H1 (cell line): ENCODE data around the gene CCDC51. TPM values are rescaled to one million over a fixed set of nuclear protein-coding genes. Genes with fewer than 3 reads are reported as not detected.

Experiments
- CTCF ChIA-PET: fragments of 300-600 bp; sonication (Branson Sonifier 250); formaldehyde crosslinking; loops from one replicate; lab custom pipeline; 2021; ENCODE audit not compliant: partially characterized antibody; lab: Charles Lee
- POLR2A ChIA-PET: fragments of 300-600 bp; sonication (Branson Sonifier 250); formaldehyde crosslinking; loops from one replicate; lab custom pipeline; 2021; ENCODE audit warnings: inconsistent platforms; ENCODE audit not compliant: partially characterized antibody; lab: Charles Lee
- DNase-seq, 2 experiments: peaks; one replicate each; pipeline versions ENCODE4 v3.0.0 to v3.0.0-alpha.2; 2010 to 2022; ENCODE audit warnings: low spot score in 2 of 2, low read depth in 1 of 2, mixed read lengths in 1 of 2
- FAIRE-seq: peaks from 2 replicates; lab custom pipeline; 2011; peaks lifted over from hg19 to GRCh38; lab: Jason Lieb, UNC
- H2AFZ ChIP-seq: 2 replicates; pipeline ENCODE4 v1.8.1; 2012; ENCODE audit warnings: low read length, inconsistent platforms
- H2AK5ac ChIP-seq: 2 replicates; pipeline ENCODE4 v1.6.1; 2013; ENCODE audit warnings: low read depth, low read length
- H2BK120ac ChIP-seq: replicated peaks from 2 replicates; pipeline ENCODE3; 2013; ENCODE audit warnings: low read depth, low read length, inconsistent platforms
- H2BK12ac ChIP-seq: 2 replicates; pipeline ENCODE4 v1.6.1; 2013; ENCODE audit warnings: low read depth, low read length
- H2BK15ac ChIP-seq: 2 replicates; pipeline ENCODE4 v1.6.1; 2013; ENCODE audit warnings: low read length
- H2BK20ac ChIP-seq: 2 replicates; pipeline ENCODE4 v1.6.1; 2013; ENCODE audit warnings: low read length
- H2BK5ac ChIP-seq: 2 replicates; pipeline ENCODE4 v1.6.1; 2013; ENCODE audit warnings: low read depth, low read length
- H3K14ac ChIP-seq: 2 replicates; pipeline ENCODE4 v1.6.1; 2013; ENCODE audit warnings: inconsistent platforms; ENCODE audit not compliant: insufficient read length
- H3K18ac ChIP-seq: 2 replicates; pipeline ENCODE4 v1.6.1; 2013; ENCODE audit warnings: low read length; ENCODE audit errors: extremely low read depth
- H3K23ac ChIP-seq: 2 replicates; pipeline ENCODE4 v1.6.1; 2013; ENCODE audit warnings: inconsistent platforms; ENCODE audit not compliant: insufficient read length
- H3K23me2 ChIP-seq: 2 replicates; pipeline ENCODE4 v1.6.1; 2013; ENCODE audit warnings: low read depth, low read length
- H3K27ac ChIP-seq: 2 replicates; pipeline ENCODE4 v1.6.1; 2011; ENCODE audit warnings: low read depth, low read length, inconsistent platforms
- H3K27me3 ChIP-seq, 4 experiments: replicated peaks in 1 of 4; 1 replicate in 1 of 4; 2 replicates in 3 of 4; pipeline versions ENCODE4 v1.6.1 to v1.8.1; 2011 to 2013; ENCODE audit warnings: low read length in 3 of 4, mild to moderate bottlenecking in 3 of 4, inconsistent platforms in 2 of 4, mixed read lengths in 2 of 4, moderate library complexity in 1 of 4; ENCODE audit not compliant: control insufficient read depth in 3 of 4, insufficient read depth in 3 of 4; ENCODE audit errors: extremely low read depth in 1 of 4
- H3K36me3 ChIP-seq, 4 experiments: 2 replicates each; pipeline versions ENCODE4 v1.6.1 to v1.8.1; 2011 to 2013; ENCODE audit warnings: mild to moderate bottlenecking in 4 of 4, low read length in 3 of 4, moderate library complexity in 2 of 4, control low read depth in 1 of 4, inconsistent platforms in 1 of 4; ENCODE audit not compliant: insufficient read depth in 4 of 4, control insufficient read depth in 2 of 4
- H3K4ac ChIP-seq: replicated peaks from 2 replicates; pipeline ENCODE3; 2013; ENCODE audit warnings: low read length, low read depth, mixed read lengths, inconsistent platforms; ENCODE audit not compliant: insufficient read length
- H3K4me1 ChIP-seq, 4 experiments: replicated peaks in 1 of 4; 1 replicate in 1 of 4; 2 replicates in 3 of 4; pipeline versions ENCODE4 v1.6.1 to v1.8.1; 2011 to 2013; ENCODE audit warnings: low read length in 3 of 4, inconsistent platforms in 2 of 4, mixed read lengths in 1 of 4; ENCODE audit not compliant: insufficient read depth in 4 of 4, control insufficient read depth in 3 of 4
- H3K4me2 ChIP-seq, 2 experiments: 2 replicates each; pipeline versions ENCODE4 v1.6.1 to v1.8.1; 2011 to 2013; ENCODE audit warnings: low read depth in 2 of 2, low read length in 2 of 2, control low read depth in 1 of 2, inconsistent platforms in 1 of 2, mild to moderate bottlenecking in 1 of 2; ENCODE audit not compliant: insufficient read depth in 1 of 2
- H3K4me3 ChIP-seq, 4 experiments: fragments of 200-600, 300-600 bp in 1 of 4; sonication (generic), shearing (Covaris generic), sonication (Bioruptor Twin) in 1 of 4; 2 replicates each; pipeline versions ENCODE4 v1.5.1 to v1.8.1; 2011 to 2016; ENCODE audit warnings: low read length in 4 of 4, low read depth in 3 of 4, control low read depth in 2 of 4, inconsistent platforms in 2 of 4, mild to moderate bottlenecking in 2 of 4, mixed read lengths in 1 of 4, moderate library complexity in 1 of 4; ENCODE audit not compliant: insufficient read depth in 2 of 4; ENCODE audit errors: extremely low read depth in 1 of 4
- H3K56ac ChIP-seq: replicated peaks from 2 replicates; pipeline ENCODE3; 2013; ENCODE audit warnings: low read depth, mild to moderate bottlenecking, mixed read lengths, low read length, inconsistent platforms; ENCODE audit not compliant: insufficient read length
- H3K79me1 ChIP-seq: 2 replicates; pipeline ENCODE4 v1.6.1; 2013; ENCODE audit warnings: low read depth, low read length, control low read depth
- H3K79me2 ChIP-seq, 2 experiments: 2 replicates each; pipeline versions ENCODE4 v1.6.1 to v1.8.1; 2012 to 2013; ENCODE audit warnings: low read length in 2 of 2, mild to moderate bottlenecking in 2 of 2, inconsistent platforms in 1 of 2; ENCODE audit not compliant: insufficient read depth in 2 of 2, control insufficient read depth in 1 of 2
- H3K9ac ChIP-seq, 4 experiments: replicated peaks in 1 of 4; 1 replicate in 1 of 4; 2 replicates in 3 of 4; pipeline versions ENCODE4 v1.6.1 to v1.8.1; 2011 to 2013; ENCODE audit warnings: low read depth in 3 of 4, low read length in 3 of 4, control low read depth in 2 of 4, mild to moderate bottlenecking in 2 of 4, moderate library complexity in 2 of 4, inconsistent platforms in 1 of 4; ENCODE audit errors: extremely low read depth in 1 of 4
- H3K9me3 ChIP-seq, 2 experiments: 2 replicates each; pipeline versions ENCODE4 v1.6.1 to v1.8.1; 2012 to 2013; ENCODE audit warnings: mild to moderate bottlenecking in 2 of 2, moderate library complexity in 2 of 2, control low read depth in 1 of 2, inconsistent platforms in 1 of 2, low read depth in 1 of 2, low read length in 1 of 2, mixed read lengths in 1 of 2; ENCODE audit not compliant: insufficient read depth in 2 of 2
- H4K20me1 ChIP-seq, 2 experiments: replicated peaks in 1 of 2; 2 replicates each; pipeline versions ENCODE3 to v1.8.1; 2011 to 2013; ENCODE audit warnings: inconsistent platforms in 2 of 2, low read length in 2 of 2, mild to moderate bottlenecking in 1 of 2; ENCODE audit not compliant: insufficient read depth in 2 of 2, control insufficient read depth in 1 of 2
- H4K5ac ChIP-seq: 2 replicates; pipeline ENCODE4 v1.6.1; 2013; ENCODE audit warnings: low read length, low read depth, mixed read lengths, inconsistent platforms; ENCODE audit not compliant: insufficient read length
- H4K8ac ChIP-seq: 2 replicates; pipeline ENCODE4 v1.8.0; 2013; ENCODE audit warnings: mild to moderate bottlenecking, moderate library complexity, low read length, inconsistent platforms; ENCODE audit not compliant: insufficient read depth; ENCODE audit errors: extremely low read depth
- H4K91ac ChIP-seq: replicated peaks from 2 replicates; pipeline ENCODE3; 2013; ENCODE audit warnings: low read length, mixed read lengths, inconsistent platforms; ENCODE audit not compliant: insufficient read length
- BCL11A ChIP-seq, 2 experiments: IDR thresholded peaks; one replicate each; pipeline ENCODE4 v1.6.1; 2011; ENCODE audit warnings: low read depth in 2 of 2, low read length in 2 of 2, mild to moderate bottlenecking in 2 of 2
- CEBPB ChIP-seq: IDR thresholded peaks from 2 replicates; pipeline ENCODE4 v1.6.1; 2012; ENCODE audit warnings: low read depth, low read length
- POLR2AphosphoS5 ChIP-seq: IDR thresholded peaks from 2 replicates; pipeline ENCODE4 v1.6.1; 2011; ENCODE audit warnings: low read depth, low read length
- RAD21 ChIP-seq, 2 experiments: IDR thresholded peaks in 1 of 2; conservative IDR thresholded peaks in 1 of 2; 2 replicates each; pipeline ENCODE4 v1.6.1; 2011; ENCODE audit warnings: low read depth in 2 of 2, low read length in 2 of 2, improper control_type of control experiment in 1 of 2, inconsistent platforms in 1 of 2, mild to moderate bottlenecking in 1 of 2, moderate library complexity in 1 of 2
- SAP30 ChIP-seq: fragments of 300-600 bp; sonication (generic); IDR thresholded peaks from 2 replicates; pipeline ENCODE4 v1.7.1; 2012; ENCODE audit warnings: low read length, moderate library complexity, mild to moderate bottlenecking, inconsistent platforms; ENCODE audit not compliant: insufficient read depth, insufficient replicate concordance
- SIX5 ChIP-seq: IDR thresholded peaks from 2 replicates; pipeline ENCODE4 v1.6.1; 2011; ENCODE audit warnings: mild to moderate bottlenecking, low read depth, low read length
- TEAD4 ChIP-seq: IDR thresholded peaks from 2 replicates; pipeline ENCODE4 v1.6.1; 2012; ENCODE audit warnings: low read depth, low read length, inconsistent platforms, mixed read lengths
- WGBS, 2 experiments: shearing (Covaris generic) in 1 of 2; methylation state at CpG; one replicate each; pipeline versions ENCODE4 v1.1.6 to v1.1.7; 2013 to 2015; ENCODE audit warnings: low lambda C conversion rate in 2 of 2, mixed read lengths in 2 of 2, inconsistent platforms in 1 of 2, low coverage in 1 of 2, missing lambda C conversion rate in 1 of 2; ENCODE audit not compliant: insufficient replicate concordance in 2 of 2, insufficient coverage in 1 of 2, insufficient read length in 1 of 2; ENCODE audit errors: extremely low coverage in 1 of 2, missing lambda C conversion rate in 1 of 2; 5-methylcytosine and 5-hydroxymethylcytosine counted together
- polyA plus RNA-seq, 7 experiments: library from polyadenylated mRNA; depleted of rRNA in 3 of 7; stranded (reverse) in 5 of 7; unstranded in 2 of 7; fragments of >200 nt in 5 of 7; fragments of 200-250 nt in 2 of 7; gene quantifications; 1 replicate in 5 of 7; 2 replicates in 1 of 7; 4 replicates in 1 of 7; pipeline versions ENCODE4 v1.2.1 to v1.2.3, GENCODE V29; 2011 to 2013; ENCODE audit warnings: missing spikeins in 2 of 7, mixed read lengths in 2 of 7
- total RNA-seq: library from RNA; stranded (reverse); fragmentation: NEBNext Ultra II Directional; extraction: Animal tissue kit (Norgen Biotek cat#: 25700); gene quantifications from 2 replicates; pipeline ENCODE4 v1.2.1, GENCODE V29; 2021
- TF ChIP-seq, protein P1 (sequence below), 3 experiments: IDR thresholded peaks; 1 replicate in 2 of 3; 2 replicates in 1 of 3; pipeline versions ENCODE4 v1.5.1 to v1.6.1; 2011; ENCODE audit warnings: low read length in 3 of 3, mild to moderate bottlenecking in 3 of 3, inconsistent platforms in 2 of 3, low read depth in 1 of 3, moderate library complexity in 1 of 3; ENCODE audit not compliant: insufficient read depth in 1 of 3; ENCODE audit errors: control extremely low read depth in 1 of 3
- TF ChIP-seq, protein P2 (sequence below): IDR thresholded peaks from 2 replicates; pipeline ENCODE4 v1.6.1; 2012; ENCODE audit warnings: inconsistent platforms

CCDC51 gene
- total and polyA plus RNA-seq, 2 of the 8 experiments (the other 6 are each of a cell fraction or from before 2014, with no cell fraction given), result 21.3 to 21.4 TPM

DNA sequence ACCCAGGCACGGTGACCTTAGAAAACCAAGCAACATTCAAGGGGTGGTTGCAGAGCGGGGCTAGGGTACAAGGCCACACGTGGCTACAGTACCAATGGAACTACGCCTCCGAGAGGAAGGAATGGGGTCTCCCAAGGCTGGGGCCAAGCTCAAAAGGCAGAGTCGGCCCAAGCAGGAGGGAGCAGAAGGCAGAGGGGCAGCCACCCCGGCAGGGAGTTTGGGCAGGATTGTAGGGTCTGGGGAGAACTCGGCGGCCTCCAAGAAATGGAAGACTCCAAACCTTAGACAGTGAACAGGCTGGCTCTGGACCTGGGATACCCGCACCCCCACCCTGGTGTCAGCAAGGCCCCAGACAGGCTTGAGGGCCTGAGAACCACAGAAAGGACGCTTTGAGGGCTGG is 35.3 kb upstream of the CCDC51 start:
- H2AK5ac ChIP-seq, result peak overlapping the region; percentile 78; the same call in 1 of the 2 replicates
- peak overlapping the region; percentile 99 for H2BK120ac ChIP-seq
- peak overlapping the region; percentile 92 for H2BK5ac ChIP-seq
- no peak overlapping the region for H3K23ac ChIP-seq
- CTCF ChIA-PET, result interaction anchor here (1.0 to 21.5 kb wide), 7 partner anchors 10 to 79 kb away, joined by 3 to 251 read pairs (median 7); partner anchors contain the start of gene SHISA5
- FAIRE-seq (no peak), DNase-seq (no peak)
- H3K4me2 ChIP-seq, result peak overlapping the region; percentile 56 to 57; a peak in 3 of 4 replicates
- no peak overlapping the region for H3K9ac ChIP-seq
- H3K27ac ChIP-seq, result peak overlapping the region; percentile 70
- peak overlapping the region; percentile 99 for H2BK20ac ChIP-seq
- peaks cover 4% of the 10 kb centered on the region; the same call in 1 of the 2 replicates for H3K79me1 ChIP-seq
- peaks cover 6% of the 10 kb centered on the region for H3K23me2 ChIP-seq
- no peaks in the 10 kb centered on the region for H3K27me3 ChIP-seq
- H2BK12ac ChIP-seq, result peak overlapping the region; percentile 100
- H4K5ac ChIP-seq, result peak overlapping the region; percentile 87
- peak overlapping the region; percentile 63 for H4K8ac ChIP-seq
- POLR2A ChIA-PET, result interaction anchor here (0.6 to 7.6 kb wide), 17 partner anchors 8 to 234 kb away, joined by 3 to 83 read pairs (median 9); partner anchors contain the start of genes ATRIP, CCDC51, PFKFB4 and PLXNB1
- peak overlapping the region; percentile 79 for H3K56ac ChIP-seq
- peak overlapping the region; percentile 65; the same call in 1 of the 2 replicates for H2BK15ac ChIP-seq
- WGBS, 2 experiments, result 59% methylated on average over 11 of the region's 11 CpGs; no CpG with 5 or more reads in 1 of the 2 experiments
- H3K36me3 ChIP-seq, result 0 out of 8 replicates have a peak, but pooled peaks cover 0 to under 1% (median 0%) of the 10 kb centered on the region in 4 experiments
- peaks cover 0 to 20% of the 10 kb centered on the region in 2 experiments; a peak in 2 of 4 replicates for H3K79me2 ChIP-seq
- H3K4me3 ChIP-seq, result peak overlapping the region in 1 of 4 experiments; percentile 33; a peak in 1 of 8 replicates
- H4K91ac ChIP-seq, result peak overlapping the region; percentile 97
- peaks cover 0 to 29% (median 16%) of the 10 kb centered on the region in 4 experiments; a peak in 6 of 7 replicates for H3K4me1 ChIP-seq
- peak overlapping the region; percentile 88 for H3K4ac ChIP-seq
- H4K20me1 ChIP-seq, result no peaks in the 10 kb centered on the region
- H2AFZ ChIP-seq, result no peak overlapping the region
- peak overlapping the region; percentile 96 for H3K18ac ChIP-seq
- no peaks in the 10 kb centered on the region for H3K9me3 ChIP-seq
- no peak overlapping the region for H3K14ac ChIP-seq
- TF ChIP-seq, protein P1, sequence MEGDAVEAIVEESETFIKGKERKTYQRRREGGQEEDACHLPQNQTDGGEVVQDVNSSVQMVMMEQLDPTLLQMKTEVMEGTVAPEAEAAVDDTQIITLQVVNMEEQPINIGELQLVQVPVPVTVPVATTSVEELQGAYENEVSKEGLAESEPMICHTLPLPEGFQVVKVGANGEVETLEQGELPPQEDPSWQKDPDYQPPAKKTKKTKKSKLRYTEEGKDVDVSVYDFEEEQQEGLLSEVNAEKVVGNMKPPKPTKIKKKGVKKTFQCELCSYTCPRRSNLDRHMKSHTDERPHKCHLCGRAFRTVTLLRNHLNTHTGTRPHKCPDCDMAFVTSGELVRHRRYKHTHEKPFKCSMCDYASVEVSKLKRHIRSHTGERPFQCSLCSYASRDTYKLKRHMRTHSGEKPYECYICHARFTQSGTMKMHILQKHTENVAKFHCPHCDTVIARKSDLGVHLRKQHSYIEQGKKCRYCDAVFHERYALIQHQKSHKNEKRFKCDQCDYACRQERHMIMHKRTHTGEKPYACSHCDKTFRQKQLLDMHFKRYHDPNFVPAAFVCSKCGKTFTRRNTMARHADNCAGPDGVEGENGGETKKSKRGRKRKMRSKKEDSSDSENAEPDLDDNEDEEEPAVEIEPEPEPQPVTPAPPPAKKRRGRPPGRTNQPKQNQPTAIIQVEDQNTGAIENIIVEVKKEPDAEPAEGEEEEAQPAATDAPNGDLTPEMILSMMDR (IDR thresholded peaks at IDR 0.05; ENCODE audit: control extremely low read depth in 1 of 3, insufficient read depth in 1 of 3, low read depth in 1 of 3, low read length in 3 of 3), result peak in 1 of 3 experiments; percentile 33; a peak in 1 of 4 replicates
- TF ChIP-seq SIX5 (no peak), BCL11A (IDR thresholded peaks at IDR 0.05; ENCODE audit: low read depth in 2 of 2, low read length in 2 of 2) (no peak), SAP30 (no peak), POLR2AphosphoS5 (0 out of 2 replicates have a peak, but pooled peaks have one; percentile 13), RAD21 (IDR thresholded peaks at IDR 0.05 in 1 of 2, conservative IDR thresholded peaks at IDR 0.05 in 1 of 2; ENCODE audit: low read depth in 2 of 2, low read length in 2 of 2) (0 out of 4 replicates have a peak, but pooled peaks of 1 of the 2 experiments have one; percentile 12), TEAD4 (peak; percentile 86), CEBPB (no peak)
- TF ChIP-seq, protein P2, sequence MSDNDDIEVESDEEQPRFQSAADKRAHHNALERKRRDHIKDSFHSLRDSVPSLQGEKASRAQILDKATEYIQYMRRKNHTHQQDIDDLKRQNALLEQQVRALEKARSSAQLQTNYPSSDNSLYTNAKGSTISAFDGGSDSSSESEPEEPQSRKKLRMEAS, result peak; percentile 50; the same call in 1 of the 2 replicates
